DMS79 treated with DMSO at 0.1 percent for 48 hours (cell line): Measurements from ENCODE around the gene MIR17HG.
"Not testable (repeated sequence)": the region's sequence is repeated elsewhere in the genome, so short reads cannot be mapped to it uniquely, and the experiment has no call there.

Experiments used
- DNase-seq: peaks from one replicate; lab custom pipeline; 2025; lab: John Stamatoyannopoulos, UW

MIR17HG gene

DNA sequence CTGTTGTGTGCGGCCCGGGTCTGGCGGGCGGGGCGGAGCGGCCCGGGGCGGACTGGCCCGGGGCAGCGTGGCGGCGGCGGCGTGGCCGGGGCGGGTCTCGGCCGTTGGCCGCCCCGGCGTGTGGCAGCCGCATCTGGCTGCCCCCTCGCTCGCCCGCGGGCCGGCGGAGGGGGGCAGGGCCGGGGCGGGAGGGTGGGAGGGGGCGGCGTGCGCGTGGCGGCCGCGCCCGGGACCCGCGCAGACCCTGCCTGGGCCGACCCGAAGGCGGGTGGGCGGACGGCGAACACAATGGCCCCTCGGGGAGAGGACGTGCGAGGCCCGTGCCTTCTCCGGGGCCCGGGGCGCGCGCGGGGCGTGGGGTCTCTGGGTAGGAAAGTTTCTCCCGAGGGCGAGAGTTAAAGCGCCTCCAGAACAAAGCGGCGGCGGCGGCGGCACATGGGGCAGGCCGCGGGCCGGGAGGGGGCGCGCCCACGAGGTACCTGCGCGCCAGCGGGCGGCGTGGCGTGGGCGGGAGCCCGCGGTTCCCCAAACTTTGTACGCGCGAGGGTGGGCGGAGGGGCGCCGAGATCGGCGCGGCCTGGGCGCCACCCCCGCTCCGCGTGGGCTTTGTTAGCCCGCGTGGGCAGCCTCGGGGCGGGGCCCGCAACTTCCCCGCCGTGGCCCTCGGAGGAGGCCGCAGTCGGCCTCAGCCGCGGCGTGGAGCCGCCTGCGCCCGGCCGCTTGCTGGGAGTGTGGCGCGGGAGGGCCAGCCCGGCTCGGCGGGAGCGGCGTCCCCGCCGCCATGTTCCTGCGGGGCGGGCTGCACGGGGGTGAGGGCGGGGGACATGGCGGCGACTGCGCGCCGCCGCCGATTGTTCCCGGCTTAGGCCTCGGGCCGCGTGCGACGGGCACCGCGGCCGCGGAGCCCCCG is 764 bp downstream of the MIR17HG start:
- no peak for DNase-seq

GRCh38 chr13:91348906-91349435 is 1.5 kb downstream of the MIR17HG start:
- DNase-seq = peak; percentile 90

DNA sequence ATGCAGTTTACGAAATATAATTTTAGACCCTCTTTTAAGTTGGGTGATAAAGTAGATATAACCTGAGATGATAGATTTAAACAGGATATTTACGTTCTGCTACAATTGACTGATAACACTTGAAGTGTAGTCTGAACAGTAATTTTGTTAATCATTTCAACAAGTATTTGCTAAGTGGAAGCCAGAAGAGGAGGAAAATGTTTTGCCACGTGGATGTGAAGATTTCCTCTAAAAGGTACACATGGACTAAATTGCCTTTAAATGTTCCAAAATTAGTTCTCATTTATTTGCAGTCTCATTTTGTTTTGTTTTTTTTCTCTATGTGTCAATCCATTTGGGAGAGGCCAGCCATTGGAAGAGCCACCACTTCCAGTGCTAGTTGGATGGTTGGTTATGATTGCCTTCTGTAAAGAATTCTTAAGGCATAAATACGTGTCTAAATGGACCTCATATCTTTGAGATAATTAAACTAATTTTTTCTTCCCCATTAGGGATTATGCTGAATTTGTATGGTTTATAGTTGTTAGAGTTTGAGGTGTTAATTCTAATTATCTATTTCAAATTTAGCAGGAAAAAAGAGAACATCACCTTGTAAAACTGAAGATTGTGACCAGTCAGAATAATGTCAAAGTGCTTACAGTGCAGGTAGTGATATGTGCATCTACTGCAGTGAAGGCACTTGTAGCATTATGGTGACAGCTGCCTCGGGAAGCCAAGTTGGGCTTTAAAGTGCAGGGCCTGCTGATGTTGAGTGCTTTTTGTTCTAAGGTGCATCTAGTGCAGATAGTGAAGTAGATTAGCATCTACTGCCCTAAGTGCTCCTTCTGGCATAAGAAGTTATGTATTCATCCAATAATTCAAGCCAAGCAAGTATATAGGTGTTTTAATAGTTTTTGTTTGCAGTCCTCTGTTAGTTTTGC is 2.8 kb downstream of the MIR17HG start:
- peak; percentile 29 for DNase-seq

DNA sequence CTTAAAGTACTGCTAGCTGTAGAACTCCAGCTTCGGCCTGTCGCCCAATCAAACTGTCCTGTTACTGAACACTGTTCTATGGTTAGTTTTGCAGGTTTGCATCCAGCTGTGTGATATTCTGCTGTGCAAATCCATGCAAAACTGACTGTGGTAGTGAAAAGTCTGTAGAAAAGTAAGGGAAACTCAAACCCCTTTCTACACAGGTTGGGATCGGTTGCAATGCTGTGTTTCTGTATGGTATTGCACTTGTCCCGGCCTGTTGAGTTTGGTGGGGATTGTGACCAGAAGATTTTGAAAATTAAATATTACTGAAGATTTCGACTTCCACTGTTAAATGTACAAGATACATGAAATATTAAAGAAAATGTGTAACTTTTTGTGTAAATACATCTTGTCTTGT is 3.6 kb downstream of the MIR17HG start:
- DNase-seq = no peak

- DNase-seq = no peak
These were observed 4.5 kb downstream of the MIR17HG start for GRCh38 chr13:91351980-91352379.

DNA sequence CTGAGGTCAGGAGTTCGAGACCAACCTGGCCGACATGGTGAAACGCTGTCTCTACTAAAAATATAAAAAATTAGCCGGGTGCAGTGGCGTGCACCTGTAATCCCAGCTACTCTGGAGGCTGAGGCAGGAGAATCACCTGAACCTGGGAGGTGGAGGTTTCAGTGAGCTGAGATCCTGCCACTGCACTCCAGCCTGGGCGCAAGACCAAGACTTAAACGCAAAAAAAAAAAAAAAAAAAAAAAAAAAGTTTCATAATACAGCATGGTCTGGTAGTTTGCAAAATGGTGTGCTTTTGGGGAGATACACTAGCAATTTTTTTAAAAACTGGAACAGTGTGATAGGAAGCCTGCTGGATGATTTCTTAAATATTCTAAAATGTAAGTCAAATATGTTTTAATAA is 5.4 kb downstream of the MIR17HG start:
- not testable (repeated sequence) for DNase-seq

DNA sequence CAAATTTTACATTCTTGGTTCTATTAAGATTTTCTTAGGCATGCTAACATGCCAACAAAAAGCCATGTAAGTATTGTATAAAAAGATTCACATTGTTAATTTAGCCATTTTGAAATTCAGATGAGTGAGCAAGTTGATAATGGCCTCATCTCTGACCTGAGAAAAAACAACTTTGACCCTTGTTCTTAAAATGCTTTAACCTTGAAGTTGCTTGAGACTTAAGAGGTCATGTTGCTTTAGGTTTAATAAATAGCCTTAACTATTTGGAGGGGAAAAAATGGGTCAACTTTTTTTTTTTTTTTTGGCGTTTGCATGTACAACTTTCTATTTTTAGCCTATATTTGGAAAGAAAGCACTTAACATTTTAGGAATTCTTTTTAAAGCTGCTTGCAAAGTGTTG is 6.0 kb downstream of the MIR17HG start:
- no peak for DNase-seq

DNA sequence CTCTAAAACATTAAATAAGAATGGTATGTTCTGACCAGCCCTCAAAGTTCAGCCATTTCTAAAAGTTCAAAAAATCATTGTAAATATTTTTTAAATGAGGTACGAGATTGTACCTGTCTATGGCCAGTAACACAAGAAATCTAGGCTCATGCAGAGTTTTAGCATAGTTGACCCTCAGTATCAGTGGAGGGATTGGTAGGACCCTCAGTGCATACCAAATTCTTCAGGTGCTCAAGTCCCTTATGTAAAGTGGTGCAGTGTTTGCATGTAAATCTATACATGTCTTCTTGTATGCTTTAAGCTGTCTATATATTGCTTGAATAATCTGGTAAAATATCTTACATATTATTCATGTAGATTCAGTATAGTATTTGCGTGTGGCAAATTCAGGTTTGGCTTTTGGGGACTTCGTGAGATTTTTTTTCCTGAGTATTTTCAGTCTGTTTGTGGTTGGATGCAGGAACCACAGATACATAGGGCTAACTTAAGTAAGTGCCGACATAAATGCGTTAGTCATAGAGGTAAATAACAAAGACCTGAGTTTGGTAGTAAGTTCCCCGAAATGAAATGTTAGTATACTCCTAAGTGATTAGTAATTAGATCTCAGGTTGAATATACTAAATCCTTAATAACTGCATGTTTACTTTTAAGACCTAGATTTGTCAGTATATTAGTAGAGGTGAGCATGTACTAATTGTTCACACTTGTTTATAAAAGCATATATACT is 7.8 kb downstream of the MIR17HG start:
- no peak for DNase-seq

DNA sequence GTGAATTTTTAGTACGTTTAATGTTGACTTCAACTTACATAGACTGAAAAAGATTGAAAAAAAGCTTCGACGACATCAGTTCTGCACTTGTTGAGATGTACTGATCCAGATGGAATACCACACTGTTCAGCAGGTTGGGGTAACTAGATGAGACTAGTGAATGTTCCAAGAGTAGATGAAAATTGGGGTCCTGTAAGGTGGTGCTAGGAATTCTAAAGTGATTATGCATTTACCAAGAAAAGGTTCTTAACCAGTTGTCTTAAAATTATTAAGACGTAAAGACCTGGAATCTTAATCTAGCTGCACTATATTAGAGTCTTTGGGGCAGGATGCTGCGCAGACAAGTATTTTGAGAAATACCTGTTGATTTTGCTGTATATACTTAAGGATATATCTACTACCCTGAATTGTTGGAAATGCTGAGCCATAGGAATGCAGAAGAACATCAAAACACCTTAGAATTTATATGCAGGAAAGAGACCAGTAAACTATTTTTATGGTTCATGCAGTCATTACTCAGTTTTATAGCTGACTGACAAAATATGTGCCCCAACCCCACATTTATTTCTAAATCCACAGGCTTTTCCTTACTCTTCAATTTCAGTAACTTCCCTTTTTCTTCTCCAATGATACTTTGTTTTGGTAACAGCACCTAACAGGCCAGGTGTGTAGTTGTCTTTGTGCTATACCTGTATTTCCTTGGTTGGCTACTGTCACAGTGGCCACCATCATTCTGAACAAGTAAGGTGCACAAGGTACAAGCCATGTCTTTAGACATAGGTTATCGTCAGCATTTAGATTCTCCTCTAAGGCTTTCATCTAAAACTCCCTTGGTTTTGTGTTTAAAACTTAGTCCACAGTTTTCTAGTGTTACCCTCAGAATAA is 8.6 kb downstream of the MIR17HG start:
- DNase-seq = no peak

- no peak for DNase-seq
These were observed 9.6 kb downstream of the MIR17HG start for GRCh38 chr13:91356919-91357612.

GRCh38 chr13:91357613-91358386 is 10.3 kb downstream of the MIR17HG start:
- DNase-seq = no peak

- DNase-seq = no peak
These were observed 10.9 kb downstream of the MIR17HG start for GRCh38 chr13:91358387-91358782.

- DNase-seq = no peak
These were observed 11.6 kb downstream of the MIR17HG start for GRCh38 chr13:91359111-91359510.

GRCh38 chr13:91359631-91360030 is 12.1 kb downstream of the MIR17HG start:
- no peak for DNase-seq

DNA sequence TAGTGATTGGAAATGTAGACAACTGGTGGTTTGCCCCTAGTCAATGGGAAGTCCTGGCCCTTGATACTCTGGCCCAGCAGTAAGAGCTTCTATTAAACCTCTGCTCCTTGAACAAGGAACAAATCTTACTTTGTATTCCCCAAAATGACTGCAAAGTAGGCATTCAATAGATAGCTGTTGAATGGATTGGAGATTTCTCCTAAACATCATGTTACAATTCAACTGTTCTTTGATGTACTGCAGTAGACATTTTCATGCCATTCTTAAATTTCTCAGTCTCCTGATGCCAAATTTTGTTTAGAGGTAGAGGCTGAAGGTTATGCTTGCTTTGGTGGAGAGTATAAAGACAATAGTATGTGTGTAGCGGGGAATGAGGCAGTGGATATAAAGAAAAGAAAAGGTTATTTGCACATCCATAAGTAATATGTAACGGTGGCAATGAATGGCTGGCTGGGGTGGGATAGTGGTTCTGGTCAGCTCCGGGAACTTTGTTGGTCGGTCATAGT is 12.8 kb downstream of the MIR17HG start:
- DNase-seq = no peak

DNA sequence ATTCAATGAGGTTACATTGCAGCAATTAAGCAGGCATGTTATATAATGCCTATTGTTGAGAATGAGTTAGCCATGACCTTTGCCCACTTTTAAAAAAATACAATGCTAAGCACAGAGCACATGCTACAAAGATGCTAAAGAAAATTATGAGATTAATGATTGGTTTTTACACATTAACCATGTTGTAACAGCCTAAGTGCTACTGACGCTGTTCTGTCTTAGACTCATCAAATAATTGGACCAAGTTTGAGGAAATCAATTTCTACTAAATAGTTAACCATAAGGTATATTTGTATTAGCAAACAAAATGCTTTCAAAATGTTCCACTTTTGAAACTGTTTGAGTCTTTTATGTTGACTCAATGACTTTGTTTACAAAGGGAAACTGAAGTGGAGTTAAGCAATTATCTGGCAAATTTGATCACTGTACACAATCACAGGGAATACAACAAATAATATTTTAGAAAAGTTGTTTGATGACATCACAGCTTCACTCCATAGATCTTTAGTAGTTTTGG is 14.3 kb downstream of the MIR17HG start:
- no peak for DNase-seq

GRCh38 chr13:91362908-91363307 is 15.4 kb downstream of the MIR17HG start:
- DNase-seq = no peak

- no peak for DNase-seq
These were observed 20.6 kb downstream of the MIR17HG start for GRCh38 chr13:91368101-91368500.
